GM18858 (cell line): ENCODE results near the gene SCGB1C1.
A peak's percentile ranks its signal among the peaks of the same experiment; 100 is the strongest.
"Not testable (repeated sequence)": the region's sequence is repeated elsewhere in the genome, so short reads cannot be mapped to it uniquely, and the experiment has no call there.

ENCODE experiments used
- ATAC-seq: cut with Tn5 transposase; IDR thresholded peaks from one replicate; pipeline ENCODE4 v1.9.1; 2021; ENCODE audit not compliant: unreplicated experiment

Gene SCGB1C1

DNA sequence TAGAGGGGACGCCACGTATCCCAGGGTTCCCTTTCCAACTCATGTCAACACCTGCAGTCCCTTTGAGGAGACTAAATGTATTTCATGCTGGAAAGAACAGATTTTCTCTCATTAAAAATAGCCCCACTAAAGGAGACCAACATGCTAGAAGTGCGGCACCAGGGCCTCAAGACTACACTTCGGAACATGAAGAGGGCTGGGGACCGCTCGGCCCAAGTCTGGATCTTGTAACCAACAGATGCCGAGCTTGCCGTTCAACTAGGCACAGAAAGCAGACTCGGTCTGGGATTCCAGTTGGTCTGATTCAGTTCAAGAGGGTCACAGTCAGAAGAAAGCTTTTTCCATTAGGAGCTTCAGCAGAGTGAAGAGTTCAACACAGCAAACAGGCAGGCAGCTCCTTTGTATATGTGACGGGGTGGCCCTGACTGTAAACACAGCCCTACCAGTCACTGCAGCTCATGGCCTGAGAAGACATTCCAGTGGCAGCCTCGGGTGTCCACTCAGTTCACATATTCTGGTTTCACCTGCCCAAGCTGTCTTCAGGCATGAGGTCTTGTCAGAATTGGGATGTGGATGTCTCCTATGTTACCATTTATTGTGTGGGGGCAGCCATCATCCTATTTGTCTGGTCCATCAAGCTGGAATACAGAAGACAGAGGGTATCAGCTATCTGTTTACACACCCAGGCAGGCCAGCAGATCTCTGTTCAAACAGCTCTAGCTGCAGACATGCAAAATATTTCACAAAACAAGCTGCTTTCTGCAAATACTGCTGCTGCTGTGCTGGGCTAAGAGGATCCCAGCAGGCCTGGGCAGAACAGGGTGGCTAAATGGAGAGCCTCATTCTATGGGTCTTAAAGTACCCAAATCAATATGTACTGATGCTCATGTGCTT lies 23.4 kb downstream of the SCGB1C1 start:
- ATAC-seq: no peak

GRCh38 chr11:217704-218103 lies 24.8 kb downstream of the SCGB1C1 start:
- ATAC-seq: no peak

DNA sequence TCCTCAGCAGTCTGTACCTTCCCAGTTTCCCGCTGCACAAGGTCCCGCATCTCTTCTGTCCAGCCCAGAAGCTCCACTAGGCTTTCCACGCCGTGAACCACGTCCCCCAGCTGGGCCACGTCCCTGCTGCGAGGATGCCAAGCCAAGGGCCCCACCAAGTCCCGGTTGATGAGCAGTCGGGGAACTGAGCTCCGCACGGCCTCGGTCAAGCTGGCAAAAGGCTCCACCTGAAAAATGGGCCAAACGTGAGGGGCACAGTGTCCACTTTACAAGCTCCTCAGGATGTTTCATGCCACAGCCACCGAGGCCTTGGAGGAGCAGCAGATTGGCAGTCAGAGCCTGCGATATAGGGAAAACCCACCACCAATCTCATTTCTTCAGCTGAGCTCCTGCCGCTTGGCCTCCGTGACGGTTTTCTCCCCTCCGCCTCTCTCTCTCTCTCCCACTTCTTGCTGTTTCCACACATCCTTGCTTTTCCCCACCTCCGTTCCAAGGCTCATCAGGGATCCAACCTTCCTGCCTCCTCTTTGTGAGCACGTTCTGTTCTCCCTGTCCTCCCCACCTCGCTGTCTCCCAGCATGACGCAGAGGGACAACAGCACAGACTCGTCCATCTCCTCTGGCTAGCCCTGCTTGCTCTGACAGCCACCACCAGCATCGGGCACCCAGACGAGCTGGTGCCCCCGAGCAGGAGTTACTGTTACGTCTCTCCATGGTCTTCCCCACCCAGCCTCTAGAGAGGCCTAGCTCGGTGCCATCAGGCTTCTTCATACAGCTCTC lies 26.1 kb downstream of the SCGB1C1 start:
- no peak for ATAC-seq

- not testable (repeated sequence) for ATAC-seq
Observed at GRCh38 chr11:220641-221215, 27.9 kb downstream of the SCGB1C1 start.

DNA sequence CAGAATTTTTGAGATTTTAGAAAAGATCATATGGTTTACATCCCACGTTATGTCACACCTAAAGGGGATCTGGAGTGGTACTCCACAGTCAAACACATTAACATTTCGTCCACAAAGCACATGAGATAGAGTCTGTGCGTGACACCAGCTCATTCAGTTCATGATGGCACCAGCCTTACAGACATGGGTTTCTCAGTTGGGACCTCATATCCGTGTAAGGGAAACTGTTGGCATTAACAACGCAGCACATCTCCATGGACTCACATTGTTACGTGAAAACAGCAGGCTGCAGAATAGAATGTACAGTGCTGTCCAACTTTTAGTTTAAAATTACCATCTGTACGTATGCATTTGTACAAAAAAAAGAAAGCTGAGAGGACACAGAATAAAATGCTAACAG lies 28.7 kb downstream of the SCGB1C1 start:
- no peak for ATAC-seq

DNA sequence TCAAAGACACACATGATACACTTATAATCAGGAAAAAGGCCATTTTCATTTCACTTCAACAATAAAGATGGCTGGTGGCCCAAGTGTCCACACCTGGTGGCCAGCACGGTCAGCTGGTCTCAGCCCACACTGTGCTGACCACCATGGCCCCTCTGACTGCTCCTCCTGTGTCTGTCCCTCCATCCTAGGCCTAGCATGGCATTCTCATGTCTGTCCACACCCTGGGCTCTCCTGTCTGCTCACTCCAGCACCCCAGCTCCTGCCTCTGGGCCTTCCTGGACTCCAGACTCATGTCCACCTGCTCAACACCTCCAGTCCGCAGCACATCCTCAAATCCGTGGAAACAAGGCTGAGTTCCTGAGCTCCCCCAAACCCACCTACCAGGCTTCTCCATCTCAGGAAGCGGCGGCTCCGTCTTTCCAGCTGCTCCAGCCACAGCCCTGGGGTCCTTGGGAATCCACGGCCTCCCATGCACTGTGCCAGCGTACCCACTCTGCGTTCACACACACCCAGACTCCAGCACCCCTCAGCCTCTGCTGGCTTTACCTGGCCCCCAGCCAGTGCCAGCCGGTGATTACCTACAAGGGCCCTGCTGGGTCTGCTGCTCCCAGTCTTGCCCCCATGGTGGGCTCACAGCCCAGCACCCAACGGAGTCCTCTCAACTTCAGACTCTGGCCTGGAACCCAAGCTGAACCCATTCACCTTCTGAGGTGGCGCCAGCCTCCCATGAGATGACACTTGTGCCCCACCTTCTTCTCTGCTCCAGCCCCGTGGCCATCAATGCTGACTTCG lies 29.3 kb downstream of the SCGB1C1 start:
- ATAC-seq: no peak

DNA sequence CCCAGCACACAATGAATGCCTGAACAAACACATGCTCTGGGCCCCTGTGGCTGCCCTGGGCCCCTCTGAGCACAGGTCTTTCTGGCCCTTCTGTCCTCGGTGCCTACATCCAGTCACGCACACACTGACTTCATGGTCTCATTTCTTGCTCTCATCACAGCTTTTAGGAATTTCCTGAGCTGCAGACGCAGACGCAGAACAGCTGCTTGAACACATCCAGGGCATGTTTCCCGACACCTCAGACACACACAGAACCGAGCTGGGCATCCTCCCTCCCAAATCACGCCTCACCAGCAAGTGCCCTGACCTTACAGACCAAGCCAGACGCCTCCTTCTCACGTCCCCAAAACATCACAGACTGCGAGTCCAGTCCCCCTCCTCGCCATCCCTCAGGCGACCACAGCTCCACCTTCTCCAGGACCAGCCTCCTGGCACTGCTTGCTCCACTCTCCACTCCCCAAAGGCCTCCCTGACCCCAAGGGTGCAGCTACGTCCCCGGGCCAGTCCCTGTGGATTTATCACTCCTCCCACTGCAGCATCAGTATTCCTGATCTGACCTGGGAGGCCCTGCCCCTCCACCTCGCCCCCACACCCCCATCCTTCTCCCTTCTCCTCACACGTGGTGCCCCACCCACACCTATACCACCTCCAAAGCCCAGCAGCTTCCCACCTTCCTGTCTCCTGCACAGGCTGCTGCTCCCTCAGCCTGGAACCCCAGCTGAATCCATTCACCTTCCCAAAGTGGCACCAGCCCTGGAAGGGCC lies 30.3 kb downstream of the SCGB1C1 start:
- no peak for ATAC-seq

- no peak for ATAC-seq
Observed at GRCh38 chr11:223884-224283, 31.0 kb downstream of the SCGB1C1 start.

- no peak for ATAC-seq
Observed at GRCh38 chr11:224424-224823, 31.5 kb downstream of the SCGB1C1 start.

GRCh38 chr11:225734-226453 lies 33.0 kb downstream of the SCGB1C1 start:
- no peak for ATAC-seq

DNA sequence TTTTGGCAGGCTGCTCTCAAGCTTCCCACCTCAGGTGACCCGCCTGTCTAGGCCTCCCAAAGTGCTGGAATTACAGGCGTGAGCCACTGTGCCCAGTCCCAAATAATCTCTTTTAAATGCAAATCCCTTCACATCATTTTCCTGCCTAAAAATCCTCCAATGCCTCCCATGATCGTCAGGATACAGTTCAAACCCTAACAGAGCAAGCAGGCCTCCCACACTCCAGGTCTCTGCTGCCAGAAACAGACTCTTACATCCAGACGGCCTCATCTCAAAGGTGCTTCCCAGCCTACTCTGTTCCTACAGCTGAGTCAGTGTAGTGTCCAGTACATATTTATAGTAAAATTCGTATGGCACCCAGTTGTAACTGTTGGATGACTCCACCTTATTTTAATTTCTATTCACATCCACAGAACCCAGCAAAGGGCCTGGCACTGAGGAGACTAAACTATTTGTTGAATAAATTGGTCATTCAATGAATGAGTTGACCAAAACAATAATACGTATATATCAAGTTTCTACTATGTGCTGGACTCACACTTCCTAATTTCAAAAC lies 35.0 kb downstream of the SCGB1C1 start:
- no peak for ATAC-seq

GRCh38 chr11:230431-230830 lies 37.6 kb downstream of the SCGB1C1 start:
- no peak for ATAC-seq

DNA sequence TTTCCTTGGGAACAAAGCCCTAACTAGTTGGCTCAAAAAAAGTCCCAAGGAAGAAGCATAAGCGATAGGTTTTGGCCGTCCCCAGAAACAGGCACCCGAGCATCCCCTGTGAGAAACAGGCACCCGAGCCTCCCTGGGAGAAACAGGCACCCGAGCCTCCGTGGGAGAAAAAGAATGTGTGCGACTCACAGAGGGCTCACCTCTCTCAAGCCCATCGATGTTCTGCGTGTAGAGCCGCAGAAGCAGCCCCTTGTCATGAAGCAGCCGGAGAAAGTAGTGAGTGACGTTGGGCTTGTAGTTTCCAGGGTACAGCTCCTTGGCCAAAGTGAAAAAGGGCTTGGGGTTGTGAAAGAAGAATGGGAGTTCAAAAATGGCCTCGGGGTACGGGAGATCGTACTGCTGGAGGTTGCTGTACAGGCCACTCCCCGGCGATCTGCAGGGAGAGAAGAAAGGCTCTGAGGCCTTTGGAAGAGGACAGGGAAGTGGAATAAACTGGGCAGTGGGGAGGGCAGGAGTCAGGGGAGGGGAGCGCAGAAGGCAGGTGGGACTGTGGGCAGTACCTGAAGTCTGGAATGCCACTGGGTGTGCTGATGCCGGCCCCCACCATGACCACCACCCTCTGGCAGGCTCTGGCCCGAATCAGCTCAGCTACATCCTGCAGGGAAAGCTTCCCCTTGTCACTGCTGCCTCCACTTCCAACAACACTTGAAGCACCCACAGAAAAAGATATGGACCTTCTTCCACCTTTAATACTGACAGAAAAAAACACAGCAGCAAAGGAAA lies 40.1 kb downstream of the SCGB1C1 start:
- no peak for ATAC-seq

- no peak for ATAC-seq
Observed at GRCh38 chr11:235180-235579, 42.3 kb downstream of the SCGB1C1 start.

DNA sequence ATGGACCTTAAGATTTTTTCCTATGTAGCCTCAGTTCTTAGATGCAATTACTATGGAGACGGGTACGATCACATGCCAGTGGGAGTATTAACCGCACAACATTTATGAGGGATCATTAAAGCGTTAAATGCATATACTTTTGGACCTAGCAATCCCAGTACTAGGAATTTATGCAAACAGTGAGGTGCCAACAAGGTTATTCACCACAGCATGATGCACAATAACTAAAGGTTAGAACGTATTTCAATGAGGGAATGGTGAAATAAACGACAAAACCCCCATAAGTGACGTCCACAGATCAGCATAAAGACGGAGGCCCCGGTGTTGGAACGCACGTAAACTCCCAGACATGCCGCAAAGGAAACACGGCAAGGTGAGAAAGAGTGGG lies 42.7 kb downstream of the SCGB1C1 start:
- no peak for ATAC-seq

- ATAC-seq: peak; percentile 45
Observed at GRCh38 chr11:235997-236773, 43.3 kb downstream of the SCGB1C1 start, which contains the start of gene SIRT3. Gene SIRT3 (minus strand): TSS chr11:236342. CDS start chr11:236328, 14 bp downstream.
